GM18858 (cell line): ENCODE results near the gene PCNP.
"Not testable (repeated sequence)": the region's sequence is repeated elsewhere in the genome, so short reads cannot be mapped to it uniquely, and the experiment has no call there.

ENCODE experiments used
- ATAC-seq: cut with Tn5 transposase; IDR thresholded peaks from one replicate; pipeline ENCODE4 v1.9.1; 2021; ENCODE audit not compliant: unreplicated experiment

PCNP gene

DNA sequence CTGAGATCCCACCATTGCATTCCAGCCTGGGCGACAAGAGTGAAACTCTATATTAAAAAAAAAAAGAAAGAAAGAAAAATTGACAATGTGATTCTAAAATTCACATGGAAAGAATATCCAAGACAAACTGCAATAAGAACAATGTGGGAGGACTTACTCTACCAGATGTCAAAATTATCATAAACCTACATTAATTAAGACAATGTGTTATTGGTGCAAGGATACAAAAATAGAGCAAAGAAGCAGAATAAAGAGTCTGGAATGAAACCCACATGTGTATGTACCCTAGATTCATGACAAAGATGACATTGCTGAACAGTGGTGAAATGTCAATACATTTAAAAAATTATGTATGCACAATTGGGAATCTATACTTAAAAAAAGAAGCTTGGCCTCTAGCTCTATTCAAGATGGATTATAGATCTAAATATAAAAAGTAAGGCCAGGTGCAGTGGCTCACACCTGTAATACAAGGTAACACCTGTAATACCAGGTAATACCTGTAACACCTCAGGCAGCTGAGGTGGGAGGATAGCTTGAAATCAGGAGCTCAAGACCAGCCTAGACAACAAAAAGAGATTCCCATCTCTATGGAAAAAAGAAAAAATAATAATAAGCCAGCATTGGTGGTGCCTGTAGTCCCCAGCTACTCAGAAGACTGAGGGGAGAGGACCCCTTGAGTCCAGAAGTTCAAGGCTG is 57.3 kb downstream of the PCNP start:
- ATAC-seq = no peak

DNA sequence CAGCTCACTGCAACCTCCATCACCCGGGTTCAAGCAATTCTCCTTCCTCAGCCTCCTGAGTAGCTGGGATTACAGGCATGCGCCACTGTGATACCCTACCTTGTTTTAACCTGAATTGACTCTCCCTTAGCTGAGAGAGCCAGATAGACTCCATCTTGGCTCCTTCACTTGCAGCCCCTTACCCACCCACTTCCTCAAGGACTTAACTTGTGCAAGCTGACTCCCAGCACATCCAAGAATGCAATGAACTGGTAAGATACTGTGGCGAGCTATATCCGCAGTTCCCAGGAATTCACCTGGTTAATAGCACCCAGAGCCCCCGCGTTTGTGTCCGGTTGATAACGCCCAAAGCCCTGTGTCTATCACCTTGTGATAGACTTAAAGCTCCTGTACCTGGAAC is 58.0 kb downstream of the PCNP start:
- ATAC-seq = not testable (repeated sequence)

DNA sequence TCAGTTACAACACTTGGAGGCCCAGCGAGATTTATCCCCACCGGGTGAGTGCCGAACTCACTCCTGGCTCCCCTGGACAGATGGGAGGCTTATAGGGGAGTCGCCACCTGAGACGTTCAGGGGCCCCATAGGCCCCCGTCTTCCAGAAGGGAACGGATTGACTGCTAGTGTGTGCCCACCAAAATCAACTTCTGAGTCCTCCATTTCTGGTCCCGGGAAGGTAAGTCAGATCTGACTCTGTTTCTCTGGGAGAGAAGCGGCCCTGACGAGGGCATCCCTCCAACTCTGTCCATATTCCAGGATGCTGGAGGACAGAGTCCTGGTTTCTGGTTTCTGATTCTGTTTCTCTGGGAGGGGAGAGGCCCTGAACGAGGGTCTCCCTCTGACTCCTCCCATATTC is 58.6 kb downstream of the PCNP start:
- ATAC-seq = no peak

DNA sequence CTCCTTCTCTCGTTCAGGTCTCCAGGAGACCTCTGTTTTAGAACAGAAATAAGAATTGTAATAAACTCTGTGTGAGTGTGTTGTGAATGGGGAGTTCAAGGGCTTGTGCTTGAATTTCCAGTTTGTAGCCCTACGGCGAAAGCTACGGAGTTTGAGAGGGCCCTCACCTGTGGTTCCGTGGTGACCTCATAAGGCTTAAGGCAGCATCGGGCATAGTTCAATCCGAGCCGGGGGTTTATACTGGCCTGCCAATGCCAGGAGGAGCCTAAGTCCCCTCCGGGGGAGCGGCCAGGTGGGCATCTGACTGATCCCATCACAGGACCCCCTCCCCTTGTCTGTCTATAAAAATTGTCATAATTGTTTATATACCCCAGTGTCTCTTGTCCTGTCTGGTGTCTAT is 59.2 kb downstream of the PCNP start:
- ATAC-seq = no peak

DNA sequence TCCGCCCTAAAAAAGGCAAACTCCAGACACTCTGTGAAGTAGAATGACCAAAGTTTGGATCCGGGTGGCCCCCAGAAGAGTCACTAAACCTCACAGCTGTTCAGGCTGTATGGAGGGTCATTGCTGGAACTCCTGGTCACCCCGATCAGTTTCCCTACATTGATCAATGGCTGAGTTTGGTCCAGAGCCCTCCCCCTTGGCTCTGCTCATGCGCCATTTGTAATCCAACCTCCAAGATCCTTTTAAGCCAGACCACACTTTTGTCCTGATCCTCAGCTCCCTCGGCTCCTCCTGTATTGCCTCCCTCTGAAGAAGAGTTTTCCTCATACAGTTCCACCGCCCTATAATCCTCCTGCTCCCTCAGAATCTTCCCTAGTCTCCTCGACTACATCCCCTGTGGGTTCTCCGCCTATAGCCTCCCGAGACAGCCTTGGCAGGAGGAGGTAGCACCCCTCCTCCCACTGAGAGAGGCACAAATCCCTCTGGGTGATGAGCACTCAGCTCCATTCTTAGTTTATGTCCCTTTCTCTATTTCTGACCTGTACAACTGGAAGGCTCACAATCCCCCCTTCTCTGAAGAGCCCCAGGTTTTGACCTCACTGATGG is 60.7 kb downstream of the PCNP start:
- ATAC-seq = no peak

DNA sequence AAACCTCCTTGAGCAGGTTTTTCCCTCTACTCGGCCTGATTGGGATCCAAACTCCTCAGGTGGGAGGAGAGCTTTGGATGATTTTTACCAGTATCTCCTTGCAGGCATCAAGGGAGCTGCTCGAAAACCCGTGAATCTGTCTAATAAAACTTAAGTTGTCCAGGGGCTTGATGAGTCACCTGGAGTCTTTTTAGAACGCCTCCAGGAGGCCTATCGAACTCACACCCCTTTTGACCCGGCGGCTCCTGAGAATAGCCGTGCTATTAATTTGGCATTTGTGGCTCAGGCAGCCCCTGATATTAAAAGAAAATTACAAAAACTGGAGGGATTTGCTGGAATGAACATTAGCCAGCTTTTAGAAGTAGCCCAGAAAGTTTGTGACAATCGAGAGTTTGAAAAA is 61.4 kb downstream of the PCNP start:
- ATAC-seq = no peak

DNA sequence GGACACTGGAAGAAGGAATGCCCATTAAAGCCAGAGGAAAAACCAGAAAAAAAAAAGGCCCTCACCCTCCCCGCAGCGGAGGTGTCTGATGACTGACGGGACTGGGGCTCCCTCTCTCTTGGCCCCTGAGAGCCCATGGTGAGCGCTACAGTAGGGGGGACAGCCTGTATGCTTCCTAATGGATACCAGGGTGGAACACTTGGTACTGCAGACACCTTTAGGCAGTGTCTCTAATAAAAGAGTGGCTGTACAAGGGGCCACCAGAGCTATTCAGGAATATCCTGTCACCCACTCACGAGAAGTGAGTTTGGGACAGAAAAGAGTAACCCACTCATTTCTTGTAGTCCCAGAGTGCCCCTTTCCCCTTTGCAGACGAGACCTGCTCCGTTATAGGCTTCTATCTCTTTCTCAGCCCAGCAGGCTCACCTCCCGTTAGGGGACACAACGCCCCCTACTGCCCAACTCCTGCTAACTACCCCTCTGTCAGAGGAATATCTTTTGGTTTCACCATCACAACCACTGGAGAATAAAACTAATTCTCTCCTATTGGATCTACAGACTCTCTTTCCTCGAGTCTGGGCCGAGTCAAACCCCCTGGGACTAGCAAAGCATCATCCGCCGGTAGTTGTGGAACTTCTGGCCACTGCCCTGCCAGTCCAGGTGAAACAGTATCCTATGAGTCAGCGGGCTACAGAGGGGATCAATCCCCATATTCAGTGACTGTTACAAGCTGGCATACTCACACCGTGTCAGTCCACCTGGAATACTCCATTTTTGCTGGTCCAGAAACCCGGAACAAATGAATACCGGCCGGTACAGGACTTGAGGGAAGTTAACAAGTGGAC is 62.2 kb downstream of the PCNP start:
- ATAC-seq = peak; percentile 94

DNA sequence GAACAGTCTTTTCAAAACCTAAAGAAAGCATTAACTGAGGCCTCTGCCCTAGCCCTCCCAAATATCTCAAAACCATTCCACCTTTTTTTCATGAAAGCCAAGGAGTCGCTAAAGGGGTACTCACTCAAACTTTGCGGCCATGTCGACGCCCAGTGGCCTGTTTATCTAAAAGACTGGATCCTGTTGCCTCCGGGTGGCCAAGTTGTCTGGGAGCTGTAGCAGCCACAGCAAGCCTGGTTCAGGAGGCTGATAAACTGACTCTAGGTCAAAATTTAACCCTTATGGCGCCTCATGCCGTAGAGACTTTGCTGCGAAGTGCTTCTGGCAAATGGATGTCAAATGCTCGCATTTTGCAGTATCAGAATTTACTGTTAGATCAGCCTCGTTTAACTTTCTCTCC is 63.5 kb downstream of the PCNP start:
- ATAC-seq = no peak

DNA sequence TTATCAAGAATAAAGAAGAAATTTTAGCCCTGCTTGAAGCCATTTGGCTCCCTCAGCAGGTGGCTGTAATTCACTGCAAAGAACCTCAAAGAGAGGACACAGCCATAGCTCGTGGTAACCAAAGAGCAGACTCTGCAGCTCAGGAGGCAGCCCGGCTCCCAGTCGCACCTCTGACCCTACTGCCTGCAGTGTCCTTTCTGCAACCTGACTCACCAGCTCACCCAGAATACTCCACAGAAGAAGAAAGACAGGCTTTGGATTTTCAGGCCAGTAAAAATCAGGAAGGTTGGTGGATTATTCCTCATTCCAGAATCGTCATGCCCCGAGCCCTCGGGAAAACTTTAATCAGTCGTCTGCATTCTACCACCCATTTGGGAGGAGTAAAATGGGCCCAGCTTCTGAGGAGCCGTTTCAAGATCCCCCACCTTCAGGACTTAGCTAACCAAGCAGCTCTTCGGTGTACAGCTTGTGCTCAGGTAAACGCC is 64.3 kb downstream of the PCNP start:
- ATAC-seq = no peak

DNA sequence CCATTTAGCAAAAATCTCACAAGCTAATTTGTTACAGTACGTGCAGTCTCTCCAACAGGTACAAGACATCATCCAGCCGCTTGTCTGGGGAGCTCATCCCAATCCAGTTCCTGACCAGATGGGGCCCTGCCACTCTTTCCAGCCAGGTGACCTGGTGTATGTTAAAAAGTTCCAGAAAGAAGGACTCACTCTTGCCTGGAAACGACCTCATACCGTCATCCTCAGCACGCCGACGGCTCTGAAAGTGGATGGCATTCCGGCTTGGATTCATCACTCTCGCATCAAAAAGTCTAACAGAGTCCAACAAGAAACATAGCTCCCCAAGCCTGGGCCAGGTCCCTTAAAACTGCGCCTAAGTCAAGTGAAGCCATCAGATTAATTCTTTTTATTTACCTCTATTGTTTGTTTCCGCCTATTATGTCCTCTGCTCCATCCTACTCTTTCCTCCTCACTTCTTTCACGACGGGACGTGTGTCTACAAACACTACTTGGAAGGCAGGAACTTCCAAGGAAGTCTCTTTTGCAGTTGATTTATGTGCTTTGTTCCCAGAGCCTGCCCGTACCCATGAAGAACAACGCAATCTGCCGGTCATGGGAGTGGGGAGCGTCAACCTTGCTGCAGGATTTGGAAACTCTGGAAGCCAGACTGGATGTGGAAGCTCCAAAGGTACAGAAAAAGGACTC is 65.4 kb downstream of the PCNP start:
- no peak for ATAC-seq

DNA sequence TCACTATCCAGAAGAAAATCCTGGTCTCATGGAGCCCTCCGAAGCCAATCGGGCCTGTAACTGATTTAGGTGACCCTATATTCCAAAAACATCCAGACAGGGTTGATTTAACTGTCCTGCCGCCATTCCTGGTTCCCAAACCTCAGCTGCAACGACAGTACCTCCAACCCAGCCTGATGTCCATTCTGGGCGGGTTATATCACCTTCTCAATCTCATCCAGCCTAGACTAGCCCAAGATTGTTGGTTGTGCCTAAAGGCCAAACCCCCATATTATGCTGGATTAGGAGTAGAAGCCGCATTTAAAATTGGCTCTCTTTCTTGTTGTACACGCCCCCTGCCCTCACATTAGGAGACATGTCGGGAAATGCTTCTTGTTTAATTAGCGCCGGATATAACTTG is 66.3 kb downstream of the PCNP start:
- no peak for ATAC-seq

DNA sequence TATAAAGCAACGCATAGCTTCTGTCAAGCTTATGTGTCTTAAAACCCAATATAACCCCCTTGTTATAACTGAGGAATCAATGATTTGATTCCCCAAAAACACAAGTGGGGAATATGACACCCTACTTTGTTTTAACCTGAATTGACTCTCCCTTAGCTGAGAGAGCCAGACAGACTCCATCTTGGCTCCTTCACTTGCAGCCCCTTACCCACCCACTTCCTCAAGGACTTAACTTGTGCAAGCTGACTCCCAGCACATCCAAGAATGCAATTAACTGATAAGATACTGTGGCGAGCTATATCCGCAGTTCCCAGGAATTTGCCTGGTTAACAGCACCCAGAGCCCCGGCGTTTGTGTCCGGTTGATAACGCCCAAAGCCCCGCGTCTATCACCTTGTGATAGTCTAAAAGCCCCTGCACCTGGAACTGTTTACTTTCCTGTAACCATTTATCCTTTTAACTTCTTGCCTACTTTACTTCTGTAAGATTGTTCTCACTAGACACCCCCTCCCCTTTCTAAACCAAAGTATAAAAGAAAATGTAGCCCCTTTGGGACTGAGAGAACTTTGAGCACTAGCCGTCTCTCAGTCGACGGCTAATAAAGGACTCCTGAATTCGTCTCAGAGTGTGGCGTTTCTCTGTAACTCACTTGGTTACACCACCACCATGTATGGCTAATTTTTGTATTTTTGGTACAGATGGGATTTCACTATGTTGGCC is 67.6 kb downstream of the PCNP start:
- not testable (repeated sequence) for ATAC-seq

DNA sequence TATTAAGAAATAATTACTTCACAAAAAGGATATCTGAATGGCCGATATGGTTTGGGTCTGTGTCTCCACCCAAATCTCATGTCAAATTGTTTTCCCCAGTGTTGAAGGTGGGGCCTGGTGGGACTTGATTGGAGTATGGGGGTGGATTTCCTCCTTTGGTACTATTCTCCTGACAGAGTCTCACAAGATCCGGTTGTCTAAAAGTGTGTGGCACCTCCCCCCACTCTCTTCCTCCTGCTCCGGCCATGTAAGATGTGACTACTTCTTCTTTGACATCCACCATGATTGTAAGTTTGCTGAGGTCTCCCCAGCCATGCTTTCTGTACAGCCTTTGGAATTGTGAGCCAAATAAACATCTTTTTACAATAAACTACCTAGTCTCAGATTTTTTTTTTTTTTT is 68.5 kb downstream of the PCNP start:
- no peak for ATAC-seq

DNA sequence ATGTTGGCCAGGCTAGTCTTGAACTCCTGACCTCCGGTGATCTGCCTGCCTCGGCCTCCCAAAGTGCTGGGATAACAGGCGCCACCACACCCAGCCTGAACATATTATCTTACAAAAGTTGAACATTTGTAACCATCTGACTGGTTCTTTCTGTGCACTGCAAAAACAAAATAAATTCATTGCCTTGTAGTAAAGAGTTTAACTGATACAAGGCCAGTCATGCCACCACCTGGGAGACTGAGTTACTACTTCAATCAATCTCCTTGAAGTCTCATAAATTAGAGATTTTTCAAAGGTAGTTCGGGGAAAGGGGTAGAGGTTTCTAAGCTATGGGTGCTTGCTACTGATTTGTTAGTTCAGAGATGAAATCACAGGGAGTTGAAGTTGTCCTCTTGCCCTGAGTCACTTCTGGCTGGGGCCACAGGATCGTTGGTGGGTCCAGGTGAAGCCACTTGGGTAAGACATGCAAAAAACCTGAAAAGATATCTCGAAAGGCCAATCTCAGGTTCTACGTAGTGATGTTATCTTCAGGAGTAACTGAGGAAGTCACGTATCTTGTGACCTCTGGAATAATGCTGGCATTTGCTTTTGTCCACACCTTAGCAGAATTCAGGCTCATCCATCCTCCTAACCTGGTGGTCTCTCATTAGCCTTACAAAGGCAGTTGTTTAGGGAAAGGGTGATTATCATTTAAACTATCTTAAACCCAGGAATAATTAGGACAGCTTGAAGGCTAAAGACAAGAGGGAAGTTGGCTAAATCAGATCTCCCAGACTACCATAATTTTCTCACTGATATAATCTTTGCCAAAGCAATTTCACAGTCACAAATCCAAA is 69.2 kb downstream of the PCNP start:
- no peak for ATAC-seq
